HepG2 (cell line): ENCODE measurements around the gene ATP2A2. TPM values are rescaled to one million over a fixed set of nuclear protein-coding genes. Genes with fewer than 3 reads are reported as not detected.
A peak's percentile ranks its signal among the peaks of the same experiment; 100 is the strongest.

ENCODE experiments used
- ARHGAP35 ChIP-seq: sonication (generic); formaldehyde crosslinking; IDR thresholded peaks from 2 replicates; pipeline ENCODE4 v1.9.0; 2022; ENCODE audit warnings: mild to moderate bottlenecking, inconsistent platforms, moderate library complexity, missing genetic modification reagents, borderline replicate concordance
- ARNT ChIP-seq: fragments of 450-650 bp; IDR thresholded peaks from 2 replicates; pipeline ENCODE4 v1.6.1; 2017
- ATF1 ChIP-seq: IDR thresholded peaks from 2 replicates; pipeline ENCODE4 v1.6.1; 2016; ENCODE audit warnings: mild to moderate bottlenecking, control low read depth
- POLR2AphosphoS2 ChIP-seq: IDR thresholded peaks from 2 replicates; pipeline ENCODE4 v1.6.1; 2011; ENCODE audit warnings: low read depth, low read length, improper control_type of control experiment
- RAD51 ChIP-seq: fragments of 450-650 bp; IDR thresholded peaks from 2 replicates; pipeline ENCODE4 v1.6.1; 2016; ENCODE audit warnings: borderline replicate concordance
- RBM22 ChIP-seq: fragments of 200-400 bp; formaldehyde crosslinking; optimal IDR thresholded peaks from 2 replicates; pipeline ENCODE3; 2017; ENCODE audit warnings: mild to moderate bottlenecking, low read length, moderate library complexity
- RXRB ChIP-seq: IDR thresholded peaks from 2 replicates; pipeline ENCODE4 v1.6.1; 2016; ENCODE audit warnings: borderline replicate concordance, missing genetic modification reagents, missing compliant biosample characterization
- SRSF9 ChIP-seq: fragments of 200-400 bp; formaldehyde crosslinking; IDR thresholded peaks from 2 replicates; pipeline ENCODE4 v1.6.1; 2018; ENCODE audit warnings: borderline replicate concordance, mild to moderate bottlenecking, low read depth, low read length; ENCODE audit not compliant: insufficient read depth, poor library complexity, severe bottlenecking
- TAF1 ChIP-seq: sonication (generic); formaldehyde crosslinking; IDR thresholded peaks from 2 replicates; pipeline ENCODE4 v1.4.0; 2020; ENCODE audit warnings: missing genetic modification reagents
- ZBTB8A ChIP-seq: sonication (generic); formaldehyde crosslinking; IDR thresholded peaks from 2 replicates; pipeline ENCODE4 v1.4.0; 2020; ENCODE audit warnings: mild to moderate bottlenecking, low read depth, missing genetic modification reagents, borderline replicate concordance
- ZMAT3 ChIP-seq: sonication (generic); formaldehyde crosslinking; conservative IDR thresholded peaks from 2 replicates; pipeline ENCODE4 v1.7.0; 2021; ENCODE audit warnings: missing genetic modification reagents
- ZNF260 ChIP-seq: sonication (generic); formaldehyde crosslinking; IDR thresholded peaks from 2 replicates; pipeline ENCODE4 v1.4.0; 2020; ENCODE audit warnings: missing genetic modification reagents, low read depth, mild to moderate bottlenecking, borderline replicate concordance
- ZNF703 ChIP-seq: sonication (generic); formaldehyde crosslinking; IDR thresholded peaks from 2 replicates; pipeline ENCODE4 v1.5.1; 2020; ENCODE audit warnings: missing genetic modification reagents, mild to moderate bottlenecking, moderate library complexity, borderline replicate concordance
- polyA plus RNA-seq, 8 experiments: library from polyadenylated mRNA; depleted of rRNA in 3 of 8; stranded (reverse) in 7 of 8; unstranded in 1 of 8; fragments of >200 nt; fragmentation: Illumina TruSeq in 4 of 8; extraction: Trizol in 4 of 8; gene quantifications; 2 replicates each; pipeline versions ENCODE4 v1.2.1 to v1.2.3, GENCODE V29; 2011 to 2016; ENCODE audit warnings: low read depth in 4 of 8, missing spikeins in 1 of 8, mixed read lengths in 1 of 8; ENCODE audit not compliant: insufficient read depth in 1 of 8
- total RNA-seq, 5 experiments: library from RNA; depleted of rRNA; stranded (reverse); fragments of >200 nt; fragmentation: Illumina TruSeq; extraction: Trizol; gene quantifications; 2 replicates each; pipeline ENCODE4 v1.2.3, GENCODE V29; 2016; ENCODE audit warnings: low read depth in 1 of 5
- TF ChIP-seq, protein P1 (sequence below): sonication (generic); formaldehyde crosslinking; IDR thresholded peaks from 2 replicates; pipeline ENCODE4 v1.9.0; 2021; ENCODE audit warnings: mild to moderate bottlenecking, missing genetic modification reagents
- TF ChIP-seq, protein P2 (sequence below): sonication (generic); formaldehyde crosslinking; IDR thresholded peaks from 2 replicates; pipeline ENCODE4 v1.8.0; 2022; ENCODE audit warnings: missing genetic modification reagents, mild to moderate bottlenecking, inconsistent platforms, borderline replicate concordance
- TF ChIP-seq, protein P3 (sequence below): sonication (generic); formaldehyde crosslinking; conservative IDR thresholded peaks from 2 replicates; pipeline ENCODE4 v1.4.0; 2020; ENCODE audit warnings: mild to moderate bottlenecking, missing genetic modification reagents, moderate library complexity

The ATP2A2 gene
- total and polyA plus RNA-seq, 2 of the 13 experiments (the other 11 are each of a cell fraction or from before 2014, with no cell fraction given): 35.4 to 85.5 TPM

DNA sequence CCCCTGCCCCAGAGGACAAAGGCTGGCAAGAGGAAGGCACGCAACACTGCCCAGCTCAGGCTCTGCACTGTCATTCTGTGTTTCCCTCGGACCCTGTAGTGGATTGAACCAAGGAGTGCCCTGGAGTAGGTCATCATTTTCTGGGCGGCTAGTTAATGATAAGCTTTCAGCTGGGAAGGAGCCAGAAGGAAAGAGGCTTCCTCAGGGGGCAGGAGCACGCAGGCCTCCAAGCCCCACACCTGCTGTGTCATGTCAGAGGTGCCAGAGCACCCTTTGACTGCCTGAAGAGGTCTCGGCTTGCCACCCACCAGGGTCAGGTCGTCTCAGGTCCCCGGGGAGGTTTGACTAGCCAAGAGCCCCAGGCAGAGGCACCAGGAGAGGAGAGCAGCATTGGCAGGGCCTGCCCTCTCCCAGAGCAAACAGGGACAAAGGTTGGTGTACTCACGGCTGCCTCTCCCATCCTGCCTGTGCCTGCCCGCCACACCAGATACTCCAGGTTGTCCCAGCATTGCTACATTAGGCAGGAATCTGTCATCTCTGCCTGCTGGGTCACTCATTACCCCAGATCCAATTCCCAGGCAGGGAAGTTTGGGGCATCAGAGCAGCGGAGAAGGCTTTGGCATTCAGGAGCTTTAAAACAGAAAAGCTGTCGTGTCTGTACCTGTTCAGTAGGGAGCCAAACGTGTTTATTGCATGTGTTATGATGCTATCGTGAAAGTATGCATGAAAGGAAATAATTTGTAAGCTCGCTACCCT, 33.5 kb upstream of the ATP2A2 start (continued):
- TF ChIP-seq, protein P1, sequence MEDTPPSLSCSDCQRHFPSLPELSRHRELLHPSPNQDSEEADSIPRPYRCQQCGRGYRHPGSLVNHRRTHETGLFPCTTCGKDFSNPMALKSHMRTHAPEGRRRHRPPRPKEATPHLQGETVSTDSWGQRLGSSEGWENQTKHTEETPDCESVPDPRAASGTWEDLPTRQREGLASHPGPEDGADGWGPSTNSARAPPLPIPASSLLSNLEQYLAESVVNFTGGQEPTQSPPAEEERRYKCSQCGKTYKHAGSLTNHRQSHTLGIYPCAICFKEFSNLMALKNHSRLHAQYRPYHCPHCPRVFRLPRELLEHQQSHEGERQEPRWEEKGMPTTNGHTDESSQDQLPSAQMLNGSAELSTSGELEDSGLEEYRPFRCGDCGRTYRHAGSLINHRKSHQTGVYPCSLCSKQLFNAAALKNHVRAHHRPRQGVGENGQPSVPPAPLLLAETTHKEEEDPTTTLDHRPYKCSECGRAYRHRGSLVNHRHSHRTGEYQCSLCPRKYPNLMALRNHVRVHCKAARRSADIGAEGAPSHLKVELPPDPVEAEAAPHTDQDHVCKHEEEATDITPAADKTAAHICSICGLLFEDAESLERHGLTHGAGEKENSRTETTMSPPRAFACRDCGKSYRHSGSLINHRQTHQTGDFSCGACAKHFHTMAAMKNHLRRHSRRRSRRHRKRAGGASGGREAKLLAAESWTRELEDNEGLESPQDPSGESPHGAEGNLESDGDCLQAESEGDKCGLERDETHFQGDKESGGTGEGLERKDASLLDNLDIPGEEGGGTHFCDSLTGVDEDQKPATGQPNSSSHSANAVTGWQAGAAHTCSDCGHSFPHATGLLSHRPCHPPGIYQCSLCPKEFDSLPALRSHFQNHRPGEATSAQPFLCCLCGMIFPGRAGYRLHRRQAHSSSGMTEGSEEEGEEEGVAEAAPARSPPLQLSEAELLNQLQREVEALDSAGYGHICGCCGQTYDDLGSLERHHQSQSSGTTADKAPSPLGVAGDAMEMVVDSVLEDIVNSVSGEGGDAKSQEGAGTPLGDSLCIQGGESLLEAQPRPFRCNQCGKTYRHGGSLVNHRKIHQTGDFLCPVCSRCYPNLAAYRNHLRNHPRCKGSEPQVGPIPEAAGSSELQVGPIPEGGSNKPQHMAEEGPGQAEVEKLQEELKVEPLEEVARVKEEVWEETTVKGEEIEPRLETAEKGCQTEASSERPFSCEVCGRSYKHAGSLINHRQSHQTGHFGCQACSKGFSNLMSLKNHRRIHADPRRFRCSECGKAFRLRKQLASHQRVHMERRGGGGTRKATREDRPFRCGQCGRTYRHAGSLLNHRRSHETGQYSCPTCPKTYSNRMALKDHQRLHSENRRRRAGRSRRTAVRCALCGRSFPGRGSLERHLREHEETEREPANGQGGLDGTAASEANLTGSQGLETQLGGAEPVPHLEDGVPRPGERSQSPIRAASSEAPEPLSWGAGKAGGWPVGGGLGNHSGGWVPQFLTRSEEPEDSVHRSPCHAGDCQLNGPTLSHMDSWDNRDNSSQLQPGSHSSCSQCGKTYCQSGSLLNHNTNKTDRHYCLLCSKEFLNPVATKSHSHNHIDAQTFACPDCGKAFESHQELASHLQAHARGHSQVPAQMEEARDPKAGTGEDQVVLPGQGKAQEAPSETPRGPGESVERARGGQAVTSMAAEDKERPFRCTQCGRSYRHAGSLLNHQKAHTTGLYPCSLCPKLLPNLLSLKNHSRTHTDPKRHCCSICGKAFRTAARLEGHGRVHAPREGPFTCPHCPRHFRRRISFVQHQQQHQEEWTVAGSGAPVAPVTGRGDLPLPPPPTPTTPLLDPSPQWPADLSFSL (CRISPR knock-in tag): no peak
- TF ChIP-seq ATF1 (no peak), ZNF703 (no peak), ZMAT3 (CRISPR knock-in tag) (no peak), RAD51 (no peak), POLR2AphosphoS2 (no peak), SRSF9 (no peak), TAF1 (CRISPR knock-in tag) (peak; percentile 61), ZNF260 (no peak), RXRB (CRISPR knock-in tag) (peak; percentile 83), ARHGAP35 (CRISPR knock-in tag) (no peak), ARNT (no peak), RBM22 (no peak), ZBTB8A (CRISPR knock-in tag) (no peak)
- TF ChIP-seq, protein P2, sequence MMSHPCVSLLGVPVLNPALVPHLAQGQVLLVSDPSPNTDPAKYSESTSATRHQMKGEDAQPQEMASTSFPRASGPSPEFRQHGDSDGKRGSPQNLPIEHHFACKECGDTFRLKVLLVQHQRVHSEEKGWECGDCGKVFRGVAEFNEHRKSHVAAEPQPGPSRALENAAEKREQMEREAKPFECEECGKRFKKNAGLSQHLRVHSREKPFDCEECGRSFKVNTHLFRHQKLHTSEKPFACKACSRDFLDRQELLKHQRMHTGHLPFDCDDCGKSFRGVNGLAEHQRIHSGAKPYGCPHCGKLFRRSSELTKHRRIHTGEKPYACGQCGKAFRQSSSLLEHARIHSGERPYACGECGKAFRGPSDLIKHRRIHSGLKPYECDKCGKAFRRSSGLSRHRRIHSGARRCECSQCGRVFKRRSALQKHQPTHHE (CRISPR knock-in tag): no peak
- TF ChIP-seq, protein P3, sequence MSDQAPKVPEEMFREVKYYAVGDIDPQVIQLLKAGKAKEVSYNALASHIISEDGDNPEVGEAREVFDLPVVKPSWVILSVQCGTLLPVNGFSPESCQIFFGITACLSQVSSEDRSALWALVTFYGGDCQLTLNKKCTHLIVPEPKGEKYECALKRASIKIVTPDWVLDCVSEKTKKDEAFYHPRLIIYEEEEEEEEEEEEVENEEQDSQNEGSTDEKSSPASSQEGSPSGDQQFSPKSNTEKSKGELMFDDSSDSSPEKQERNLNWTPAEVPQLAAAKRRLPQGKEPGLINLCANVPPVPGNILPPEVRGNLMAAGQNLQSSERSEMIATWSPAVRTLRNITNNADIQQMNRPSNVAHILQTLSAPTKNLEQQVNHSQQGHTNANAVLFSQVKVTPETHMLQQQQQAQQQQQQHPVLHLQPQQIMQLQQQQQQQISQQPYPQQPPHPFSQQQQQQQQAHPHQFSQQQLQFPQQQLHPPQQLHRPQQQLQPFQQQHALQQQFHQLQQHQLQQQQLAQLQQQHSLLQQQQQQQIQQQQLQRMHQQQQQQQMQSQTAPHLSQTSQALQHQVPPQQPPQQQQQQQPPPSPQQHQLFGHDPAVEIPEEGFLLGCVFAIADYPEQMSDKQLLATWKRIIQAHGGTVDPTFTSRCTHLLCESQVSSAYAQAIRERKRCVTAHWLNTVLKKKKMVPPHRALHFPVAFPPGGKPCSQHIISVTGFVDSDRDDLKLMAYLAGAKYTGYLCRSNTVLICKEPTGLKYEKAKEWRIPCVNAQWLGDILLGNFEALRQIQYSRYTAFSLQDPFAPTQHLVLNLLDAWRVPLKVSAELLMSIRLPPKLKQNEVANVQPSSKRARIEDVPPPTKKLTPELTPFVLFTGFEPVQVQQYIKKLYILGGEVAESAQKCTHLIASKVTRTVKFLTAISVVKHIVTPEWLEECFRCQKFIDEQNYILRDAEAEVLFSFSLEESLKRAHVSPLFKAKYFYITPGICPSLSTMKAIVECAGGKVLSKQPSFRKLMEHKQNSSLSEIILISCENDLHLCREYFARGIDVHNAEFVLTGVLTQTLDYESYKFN (CRISPR knock-in tag): peak; percentile 95
